Neutrophil (primary cell): ENCODE results near the gene NPC1.

Experiments
- H3K27ac ChIP-seq: fragments of 200-600 bp; sonication (generic); 2 replicates; pipeline ENCODE4 v1.5.1; 2016; ENCODE audit warnings: mild to moderate bottlenecking, moderate library complexity
- H3K27me3 ChIP-seq: fragments of 200-600 bp; sonication (generic); 2 replicates; pipeline ENCODE4 v1.6.0; 2016; ENCODE audit warnings: mild to moderate bottlenecking
- H3K36me3 ChIP-seq: fragments of 200-600 bp; sonication (generic); 2 replicates; pipeline ENCODE4 v1.5.1; 2017
- H3K4me1 ChIP-seq, 2 experiments: fragments of 200-600 bp in 1 of 2; sonication (generic) in 1 of 2; 1 replicate in 1 of 2; 2 replicates in 1 of 2; pipeline versions ENCODE4 v1.5.1 to v1.6.1; 2013 to 2016; ENCODE audit warnings: low read depth in 1 of 2, low read length in 1 of 2, mild to moderate bottlenecking in 1 of 2, moderate library complexity in 1 of 2; ENCODE audit not compliant: control insufficient read depth in 1 of 2, insufficient read depth in 1 of 2
- H3K4me3 ChIP-seq, 2 experiments: fragments of 200-600 bp in 1 of 2; sonication (generic) in 1 of 2; 1 replicate in 1 of 2; 2 replicates in 1 of 2; pipeline ENCODE4 v1.5.1; 2013 to 2016; ENCODE audit warnings: low read depth in 1 of 2, low read length in 1 of 2, mild to moderate bottlenecking in 1 of 2, moderate library complexity in 1 of 2
- H3K9me3 ChIP-seq: fragments of 200-600 bp; sonication (generic); 2 replicates; pipeline ENCODE4 v1.5.1; 2016
- CTCF ChIP-seq: fragments of 200-600 bp; sonication (generic); IDR thresholded peaks from 2 replicates; pipeline ENCODE4 v1.5.1; 2016; ENCODE audit warnings: antibody characterized with exemption

Gene NPC1

GRCh38 chr18:23504720-23505119, 81.6 kb downstream of the NPC1 start:
- Histone ChIP-seq H3K27me3 (no peaks in the 10 kb centered on the region), H3K4me3 (peak overlapping the region; percentile 78 to 79), H3K27ac (peak overlapping the region; percentile 94), H3K9me3 (no peaks in the 10 kb centered on the region), H3K4me1 (peaks cover 32 to 35% of the 10 kb centered on the region in 2 experiments), H3K36me3 (peaks cover 25% of the 10 kb centered on the region)
- no peak for TF ChIP-seq CTCF

- Histone ChIP-seq H3K4me3 (peak overlapping the region; percentile 78 to 79), H3K4me1 (peaks cover 39 to 43% of the 10 kb centered on the region in 2 experiments), H3K27ac (peak overlapping the region; percentile 94), H3K9me3 (no peaks in the 10 kb centered on the region), H3K36me3 (peaks cover 18% of the 10 kb centered on the region), H3K27me3 (no peaks in the 10 kb centered on the region)
- TF ChIP-seq CTCF: no peak
Measured at GRCh38 chr18:23503963-23504344, 82.4 kb downstream of the NPC1 start.

GRCh38 chr18:23503038-23503962, 83.0 kb downstream of the NPC1 start, which contains the start of gene RMC1:
TSS of gene RMC1 (plus strand) at chr18:23503511. CDS start at chr18:23503619, 108 bp downstream.
- Histone ChIP-seq H3K4me1 (peaks cover 46 to 50% of the 10 kb centered on the region in 2 experiments), H3K4me3 (peak within 1 kb of the TSS; percentile 78 to 79), H3K9me3 (no peaks in the 10 kb centered on the region), H3K36me3 (peaks cover 12% of the 10 kb centered on the region), H3K27ac (peak within 1 kb of the TSS; percentile 94), H3K27me3 (no peaks in the 10 kb centered on the region)
- peak; percentile 43 for TF ChIP-seq CTCF

GRCh38 chr18:23502516-23503037, 83.7 kb downstream of the NPC1 start:
- Histone ChIP-seq H3K36me3 (peaks cover 8% of the 10 kb centered on the region), H3K4me3 (peak overlapping the region; percentile 78 to 79), H3K4me1 (peaks cover 53 to 57% of the 10 kb centered on the region in 2 experiments), H3K27me3 (no peaks in the 10 kb centered on the region), H3K27ac (peak overlapping the region; percentile 94), H3K9me3 (no peaks in the 10 kb centered on the region)
- no peak for TF ChIP-seq CTCF

GRCh38 chr18:23501626-23502025, 84.7 kb downstream of the NPC1 start:
- Histone ChIP-seq H3K4me1 (peaks cover 53 to 58% of the 10 kb centered on the region in 2 experiments), H3K36me3 (peaks cover 4% of the 10 kb centered on the region), H3K27me3 (no peaks in the 10 kb centered on the region), H3K27ac (no peak overlapping the region), H3K9me3 (no peaks in the 10 kb centered on the region), H3K4me3 (no peak overlapping the region)
- TF ChIP-seq CTCF: no peak
